Gastroesophageal sphincter (tissue), 4 donors: Measurements from ENCODE around the gene PAFAH1B1. TPM values are rescaled to one million over a fixed set of nuclear protein-coding genes. Genes with fewer than 3 reads are reported as not detected.

Source experiments
- ATAC-seq: fragments of 150-250 bp; one replicate; pipeline ENCODE4 v1.9.1; 2016; ENCODE audit warnings: mild to moderate bottlenecking, moderate library complexity
- H3K27ac ChIP-seq, 4 donors: fragments of 200-600 bp; sonication (generic) in 3 of 4; 1 replicate in 3 of 4; 2 replicates in 1 of 4; pipeline ENCODE4 v1.5.1; 2016 to 2019
- H3K27me3 ChIP-seq: fragments of 200-600 bp; sonication (generic); one replicate; pipeline ENCODE4 v1.5.1; 2019
- H3K36me3 ChIP-seq, 2 donors: fragments of 200-600 bp; sonication (generic); one replicate each; pipeline ENCODE4 v1.5.1; 2019; ENCODE audit warnings: control low read depth in 1 of 2
- H3K4me1 ChIP-seq, 3 donors: fragments of 200-600 bp; sonication (generic); 1 replicate in 2 of 3; 2 replicates in 1 of 3; pipeline ENCODE4 v1.5.1; 2016 to 2019; ENCODE audit warnings: control low read depth in 2 of 3
- H3K4me3 ChIP-seq, 2 donors: fragments of 200-600 bp; sonication (generic); one replicate each; pipeline ENCODE4 v1.5.1; 2019; ENCODE audit warnings: mild to moderate bottlenecking in 1 of 2, moderate library complexity in 1 of 2
- H3K9me3 ChIP-seq, 3 donors: fragments of 200-600 bp; sonication (generic); one replicate each; pipeline ENCODE4 v1.5.1; 2017 to 2019; ENCODE audit warnings: control low read depth in 2 of 3
- CTCF ChIP-seq, 4 experiments: fragments of 200-600 bp in 2 of 4; fragments of 450-650 bp in 2 of 4; sonication (generic) in 1 of 4; IDR thresholded peaks; one replicate each; pipeline ENCODE4 v1.5.1; 2017 to 2019; ENCODE audit warnings: antibody characterized with exemption in 4 of 4, mild to moderate bottlenecking in 2 of 4, moderate library complexity in 2 of 4
- EP300 ChIP-seq: sonication (generic); formaldehyde crosslinking; IDR thresholded peaks from one replicate; pipeline ENCODE4 v1.6.1; 2017; ENCODE audit warnings: antibody characterized with exemption, mild to moderate bottlenecking
- POLR2A ChIP-seq, 2 donors: fragments of 450-650 bp; IDR thresholded peaks; one replicate each; pipeline ENCODE4 v1.6.1; 2017; ENCODE audit warnings: antibody characterized with exemption in 2 of 2, mild to moderate bottlenecking in 2 of 2, moderate library complexity in 1 of 2
- POLR2AphosphoS5 ChIP-seq: sonication (generic); formaldehyde crosslinking; IDR thresholded peaks from one replicate; pipeline ENCODE4 v1.6.1; 2017; ENCODE audit warnings: antibody characterized with exemption
- WGBS, 2 donors: methylation state at CpG; one replicate each; pipeline ENCODE4 v1.1.5; 2018; ENCODE audit warnings: low coverage in 1 of 2; 5-methylcytosine and 5-hydroxymethylcytosine counted together
- total RNA-seq, 4 donors: library from RNA; depleted of rRNA; stranded (reverse); fragments of >200 nt; gene quantifications; one replicate each; pipeline ENCODE4 v1.1.0, GENCODE V29; 2016

PAFAH1B1 gene
- total RNA-seq, 4 donors from 2014 or later: 91.4 to 135 (median 115) TPM

- peaks cover 0 to 78% (median 41%) of the 10 kb centered on the region in 3 donors for H3K4me1 ChIP-seq
- no peaks in the 10 kb centered on the region for H3K27me3 ChIP-seq
- H3K4me3 ChIP-seq: peak overlapping the region in 1 of 2 donors; percentile 16
- peak in 2 of 4 experiments; percentile 22 to 50 for TF ChIP-seq CTCF (IDR thresholded peaks at IDR 0.05)
- TF ChIP-seq EP300: no peak
- TF ChIP-seq POLR2AphosphoS5: no peak
- no peak for TF ChIP-seq POLR2A (IDR thresholded peaks at IDR 0.05)
- no CpG with 5 or more reads among the region's 13 CpGs for WGBS, 2 donors
- no peak for ATAC-seq
- peak overlapping the region in 3 of 4 donors; percentile 34 to 89 (median 80) for H3K27ac ChIP-seq
- no peaks in the 10 kb centered on the region for H3K9me3 ChIP-seq
- H3K36me3 ChIP-seq: peaks cover 0 to 15% of the 10 kb centered on the region in 2 donors
Measured at GRCh38 chr17:2707721-2708584, 114.5 kb downstream of the PAFAH1B1 start.

GRCh38 chr17:2708585-2709182, 115.2 kb downstream of the PAFAH1B1 start:
- Histone ChIP-seq H3K4me3 (peak overlapping the region in 1 of 2 donors; percentile 19), H3K27ac (peak overlapping the region in 3 of 4 donors; percentile 57 to 89 (median 80)), H3K27me3 (no peaks in the 10 kb centered on the region), H3K9me3 (no peaks in the 10 kb centered on the region), H3K36me3 (peaks cover 0 to 8% of the 10 kb centered on the region in 2 donors), H3K4me1 (peaks cover 0 to 85% (median 41%) of the 10 kb centered on the region in 3 donors)
- TF ChIP-seq POLR2AphosphoS5: no peak
- no peak for TF ChIP-seq CTCF (IDR thresholded peaks at IDR 0.05)
- TF ChIP-seq POLR2A (IDR thresholded peaks at IDR 0.05): no peak
- no peak for TF ChIP-seq EP300
- ATAC-seq: no peak
- 75 to 80% methylated on average over 1 to 6 of the region's 21 CpGs for WGBS, 2 donors

- H3K27ac ChIP-seq: peak overlapping the region in 3 of 4 donors; percentile 57 to 89 (median 80)
- no peak for ATAC-seq
- H3K4me1 ChIP-seq: peaks cover 0 to 87% (median 41%) of the 10 kb centered on the region in 3 donors
- H3K9me3 ChIP-seq: no peaks in the 10 kb centered on the region
- WGBS, 2 donors: 20 to 77% methylated on average over 1 to 6 of the region's 10 CpGs
- H3K36me3 ChIP-seq: peaks cover 0 to 2% of the 10 kb centered on the region in 2 donors
- TF ChIP-seq EP300 (no peak), POLR2A (IDR thresholded peaks at IDR 0.05) (no peak), POLR2AphosphoS5 (no peak), CTCF (IDR thresholded peaks at IDR 0.05) (no peak)
- H3K4me3 ChIP-seq: peak overlapping the region in 1 of 2 donors; percentile 19
- no peaks in the 10 kb centered on the region for H3K27me3 ChIP-seq
Measured at GRCh38 chr17:2709183-2709661, 115.8 kb downstream of the PAFAH1B1 start.

GRCh38 chr17:2710071-2710802, 116.8 kb downstream of the PAFAH1B1 start:
- Histone ChIP-seq H3K27me3 (no peaks in the 10 kb centered on the region), H3K27ac (peak overlapping the region in 3 of 4 donors; percentile 80 to 89 (median 89)), H3K4me1 (peaks cover 0 to 79% (median 41%) of the 10 kb centered on the region in 3 donors), H3K4me3 (peak overlapping the region; percentile 74 to 85), H3K9me3 (no peaks in the 10 kb centered on the region), H3K36me3 (peaks cover 0 to 4% of the 10 kb centered on the region in 2 donors)
- 37 to 52% methylated on average over 5 to 7 of the region's 16 CpGs for WGBS, 2 donors
- ATAC-seq: no peak
- TF ChIP-seq POLR2A (IDR thresholded peaks at IDR 0.05): no peak
